Muscle layer of duodenum (tissue), 2 donors: ENCODE results near the gene CALD1.
A peak's percentile ranks its signal among the peaks of the same experiment; 100 is the strongest.

Source experiments
- H3K27ac ChIP-seq: one replicate; pipeline ENCODE4 v1.7.0; 2013; ENCODE audit warnings: mild to moderate bottlenecking, low read length
- H3K27me3 ChIP-seq: one replicate; pipeline ENCODE4 v1.7.0; 2013; ENCODE audit warnings: low read depth, mild to moderate bottlenecking, control low read depth, low read length
- H3K36me3 ChIP-seq, 2 donors: one replicate each; pipeline ENCODE4 v1.7.0; 2013; ENCODE audit warnings: low read length in 2 of 2, control low read depth in 1 of 2, mild to moderate bottlenecking in 1 of 2; ENCODE audit not compliant: insufficient read depth in 2 of 2, control insufficient read depth in 1 of 2
- H3K4me1 ChIP-seq, 2 donors: one replicate each; pipeline ENCODE4 v1.7.0; 2013; ENCODE audit warnings: low read length in 2 of 2, mild to moderate bottlenecking in 2 of 2, control low read depth in 1 of 2, moderate library complexity in 1 of 2; ENCODE audit not compliant: insufficient read depth in 2 of 2, control insufficient read depth in 1 of 2
- H3K4me3 ChIP-seq, 2 donors: one replicate each; pipeline ENCODE4 v1.7.0; 2013; ENCODE audit warnings: low read length in 2 of 2, low read depth in 1 of 2, mild to moderate bottlenecking in 1 of 2
- H3K9me3 ChIP-seq, 2 donors: one replicate each; pipeline ENCODE4 v1.7.0; 2013; ENCODE audit warnings: low read length in 2 of 2, control low read depth in 1 of 2, mild to moderate bottlenecking in 1 of 2; ENCODE audit not compliant: control insufficient read depth in 1 of 2
- donor health status: healthy.

The CALD1 gene

GRCh38 chr7:134813663-134814396 lies 34.4 kb downstream of the CALD1 start:
- no peak overlapping the region for H3K4me3 ChIP-seq
- peaks cover 15 to 46% of the 10 kb centered on the region in 2 donors for H3K4me1 ChIP-seq
- peak overlapping the region; percentile 42 for H3K27ac ChIP-seq
- no peaks in the 10 kb centered on the region for H3K27me3 ChIP-seq
- no peaks in the 10 kb centered on the region for H3K9me3 ChIP-seq
- H3K36me3 ChIP-seq: peaks cover 0 to 5% of the 10 kb centered on the region in 2 donors

GRCh38 chr7:134814730-134815364 lies 35.4 kb downstream of the CALD1 start:
- H3K4me1 ChIP-seq: peaks cover 15 to 42% of the 10 kb centered on the region in 2 donors
- H3K27ac ChIP-seq: peak overlapping the region; percentile 42

GRCh38 chr7:134818613-134819345 lies 39.3 kb downstream of the CALD1 start:
- H3K27ac ChIP-seq: no peak overlapping the region
- H3K27me3 ChIP-seq: no peaks in the 10 kb centered on the region
- no peak overlapping the region for H3K4me3 ChIP-seq
- peaks cover 4 to 15% of the 10 kb centered on the region in 2 donors for H3K4me1 ChIP-seq
- H3K9me3 ChIP-seq: no peaks in the 10 kb centered on the region
- peaks cover 0 to 11% of the 10 kb centered on the region in 2 donors for H3K36me3 ChIP-seq

More at GRCh38 chr7:134814730-134815364, 35.4 kb downstream of the CALD1 start:
- Histone ChIP-seq H3K27me3 (no peaks in the 10 kb centered on the region), H3K9me3 (no peaks in the 10 kb centered on the region), H3K36me3 (peaks cover 0 to 11% of the 10 kb centered on the region in 2 donors), H3K4me3 (no peak overlapping the region)

GRCh38 chr7:134819401-134819800 lies 40.0 kb downstream of the CALD1 start:
- H3K27ac ChIP-seq: no peak overlapping the region
- H3K36me3 ChIP-seq: peaks cover 0 to 11% of the 10 kb centered on the region in 2 donors
- H3K9me3 ChIP-seq: no peaks in the 10 kb centered on the region
- H3K4me3 ChIP-seq: no peak overlapping the region
- no peaks in the 10 kb centered on the region for H3K27me3 ChIP-seq
- H3K4me1 ChIP-seq: peaks cover 0 to 15% of the 10 kb centered on the region in 2 donors

- no peak overlapping the region for H3K4me3 ChIP-seq
- peak overlapping the region; percentile 76 for H3K27ac ChIP-seq
- peaks cover 0 to 6% of the 10 kb centered on the region in 2 donors for H3K36me3 ChIP-seq
- no peaks in the 10 kb centered on the region for H3K9me3 ChIP-seq
- peaks cover 0 to 15% of the 10 kb centered on the region in 2 donors for H3K4me1 ChIP-seq
- no peaks in the 10 kb centered on the region for H3K27me3 ChIP-seq
Measured at GRCh38 chr7:134820295-134820694, 40.9 kb downstream of the CALD1 start.

GRCh38 chr7:134820778-134821177 lies 41.3 kb downstream of the CALD1 start:
- no peak overlapping the region for H3K4me3 ChIP-seq
- H3K27ac ChIP-seq: peak overlapping the region; percentile 76
- H3K4me1 ChIP-seq: peaks cover 0 to 17% of the 10 kb centered on the region in 2 donors
- H3K27me3 ChIP-seq: no peaks in the 10 kb centered on the region
- peaks cover 0 to 6% of the 10 kb centered on the region in 2 donors for H3K36me3 ChIP-seq
- H3K9me3 ChIP-seq: no peaks in the 10 kb centered on the region

- Histone ChIP-seq H3K27me3 (no peaks in the 10 kb centered on the region), H3K4me3 (no peak overlapping the region), H3K4me1 (peaks cover 0 to 25% of the 10 kb centered on the region in 2 donors), H3K27ac (no peak overlapping the region), H3K36me3 (peaks cover 0 to 6% of the 10 kb centered on the region in 2 donors), H3K9me3 (no peaks in the 10 kb centered on the region)
Measured at GRCh38 chr7:134823400-134823799, 44.0 kb downstream of the CALD1 start.

- Histone ChIP-seq H3K27ac (peak overlapping the region; percentile 58), H3K36me3 (no peaks in the 10 kb centered on the region), H3K27me3 (no peaks in the 10 kb centered on the region), H3K9me3 (no peaks in the 10 kb centered on the region), H3K4me1 (peaks cover 0 to 36% of the 10 kb centered on the region in 2 donors), H3K4me3 (no peak overlapping the region)
Measured at GRCh38 chr7:134825666-134826065, 46.2 kb downstream of the CALD1 start.

- no peaks in the 10 kb centered on the region for H3K27me3 ChIP-seq
- H3K4me1 ChIP-seq: peaks cover 0 to 36% of the 10 kb centered on the region in 2 donors
- H3K36me3 ChIP-seq: no peaks in the 10 kb centered on the region
- no peak overlapping the region for H3K4me3 ChIP-seq
- H3K9me3 ChIP-seq: no peaks in the 10 kb centered on the region
- H3K27ac ChIP-seq: peak overlapping the region; percentile 78
Measured at GRCh38 chr7:134826105-134826504, 46.7 kb downstream of the CALD1 start.

- no peaks in the 10 kb centered on the region for H3K9me3 ChIP-seq
- peaks cover 0 to 36% of the 10 kb centered on the region in 2 donors for H3K4me1 ChIP-seq
- no peaks in the 10 kb centered on the region for H3K36me3 ChIP-seq
- H3K27me3 ChIP-seq: no peaks in the 10 kb centered on the region
- no peak overlapping the region for H3K4me3 ChIP-seq
- peak overlapping the region; percentile 78 for H3K27ac ChIP-seq
Measured at GRCh38 chr7:134827436-134827835, 48.0 kb downstream of the CALD1 start.

GRCh38 chr7:134827889-134828288 lies 48.5 kb downstream of the CALD1 start:
- H3K36me3 ChIP-seq: no peaks in the 10 kb centered on the region
- H3K27me3 ChIP-seq: no peaks in the 10 kb centered on the region
- peaks cover 0 to 35% of the 10 kb centered on the region in 2 donors for H3K4me1 ChIP-seq
- H3K4me3 ChIP-seq: no peak overlapping the region
- peak overlapping the region; percentile 78 for H3K27ac ChIP-seq
- no peaks in the 10 kb centered on the region for H3K9me3 ChIP-seq
